Cardiac septum (tissue), 1 donor: ENCODE data around the gene ZNF335. TPM values are rescaled to one million over a fixed set of nuclear protein-coding genes. Genes with fewer than 3 reads are reported as not detected.
"Not testable (repeated sequence)": the region's sequence is repeated elsewhere in the genome, so short reads cannot be mapped to it uniquely, and the experiment has no call there.

Experiments used
- DNase-seq: peaks from one replicate; pipeline ENCODE4 v3.0.0-alpha.2; 2020; ENCODE audit warnings: low spot score
- intact Hi-C: fragments of 100-400 bp; cut with DNase I; formaldehyde crosslinking; loops from one replicate; pipeline ENCODE4 v1.14.0; 2022
- total RNA-seq: library from RNA; stranded (reverse); fragmentation: NEBNext Ultra II Directional; extraction: Animal tissue kit (Norgen Biotek cat#: 25700); gene quantifications from one replicate; pipeline ENCODE4 v1.2.1, GENCODE V29; 2021
- donor health status: DM: no; HTN: no; CAD: no.

Gene ZNF335
- total RNA-seq, 1 donor from 2014 or later: 8.5 TPM

- intact Hi-C loops: no loop called here
- DNase-seq: no peak
Observed at GRCh38 chr20:45940469-45940868, 31.5 kb downstream of the ZNF335 start.

DNA sequence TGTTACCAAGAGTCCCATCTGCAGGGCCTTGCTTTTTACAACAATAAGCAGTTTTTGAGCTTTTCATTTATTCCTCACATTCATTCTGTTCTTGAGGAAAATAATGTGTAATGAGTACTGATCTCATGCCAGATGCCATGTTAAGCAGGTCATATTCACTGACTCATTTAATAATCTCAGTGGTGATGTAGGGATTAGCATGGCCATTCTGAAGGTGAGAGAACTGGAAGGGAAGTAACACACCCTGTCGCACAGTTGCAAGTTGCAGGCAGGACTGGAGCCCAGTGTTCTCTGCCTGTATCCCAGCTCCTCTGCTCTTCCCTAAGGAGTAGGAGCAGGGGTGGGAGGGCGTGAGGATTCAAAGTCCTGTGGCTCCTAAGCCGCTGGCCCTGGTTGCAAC lies 31.9 kb downstream of the ZNF335 start:
- no peak for DNase-seq
- intact Hi-C loops: no loop called here

- intact Hi-C loops: loop anchor here (5.0 kb wide), 1 partner anchor 33 kb away; the partner anchor contains the start of gene ZNF335
- no peak for DNase-seq
Observed at GRCh38 chr20:45938727-45939438, 33.1 kb downstream of the ZNF335 start.

DNA sequence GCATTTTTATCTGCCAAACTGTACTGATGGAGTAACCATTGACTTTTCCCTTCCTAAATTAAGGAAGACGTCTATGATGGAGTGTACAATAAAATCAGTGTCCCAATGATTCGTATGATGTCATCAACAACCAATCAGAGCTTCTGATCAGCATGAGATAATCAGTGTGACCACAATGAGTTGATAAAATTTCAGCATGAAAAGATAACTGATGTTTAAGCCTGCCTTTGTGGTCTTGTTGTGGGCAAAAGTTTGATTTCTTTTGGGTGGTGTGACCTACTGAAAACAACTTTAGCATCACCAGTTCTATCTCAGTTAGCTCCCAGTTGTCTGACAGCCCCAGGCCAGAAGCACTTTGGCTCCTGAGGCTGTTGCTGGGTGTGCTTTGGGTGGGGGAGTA lies 34.2 kb downstream of the ZNF335 start:
- intact Hi-C loops: loop anchor here (5.0 kb wide), 1 partner anchor 35 kb away; the partner anchor contains the start of gene ZNF335
- DNase-seq: no peak

GRCh38 chr20:45935416-45936046 lies 36.5 kb downstream of the ZNF335 start:
- intact Hi-C loops: loop anchor here (1.0 to 5.0 kb wide), 2 partner anchors 37 to 44 kb away; partner anchors contain the start of genes CTSA, NEURL2 and ZNF335

DNA sequence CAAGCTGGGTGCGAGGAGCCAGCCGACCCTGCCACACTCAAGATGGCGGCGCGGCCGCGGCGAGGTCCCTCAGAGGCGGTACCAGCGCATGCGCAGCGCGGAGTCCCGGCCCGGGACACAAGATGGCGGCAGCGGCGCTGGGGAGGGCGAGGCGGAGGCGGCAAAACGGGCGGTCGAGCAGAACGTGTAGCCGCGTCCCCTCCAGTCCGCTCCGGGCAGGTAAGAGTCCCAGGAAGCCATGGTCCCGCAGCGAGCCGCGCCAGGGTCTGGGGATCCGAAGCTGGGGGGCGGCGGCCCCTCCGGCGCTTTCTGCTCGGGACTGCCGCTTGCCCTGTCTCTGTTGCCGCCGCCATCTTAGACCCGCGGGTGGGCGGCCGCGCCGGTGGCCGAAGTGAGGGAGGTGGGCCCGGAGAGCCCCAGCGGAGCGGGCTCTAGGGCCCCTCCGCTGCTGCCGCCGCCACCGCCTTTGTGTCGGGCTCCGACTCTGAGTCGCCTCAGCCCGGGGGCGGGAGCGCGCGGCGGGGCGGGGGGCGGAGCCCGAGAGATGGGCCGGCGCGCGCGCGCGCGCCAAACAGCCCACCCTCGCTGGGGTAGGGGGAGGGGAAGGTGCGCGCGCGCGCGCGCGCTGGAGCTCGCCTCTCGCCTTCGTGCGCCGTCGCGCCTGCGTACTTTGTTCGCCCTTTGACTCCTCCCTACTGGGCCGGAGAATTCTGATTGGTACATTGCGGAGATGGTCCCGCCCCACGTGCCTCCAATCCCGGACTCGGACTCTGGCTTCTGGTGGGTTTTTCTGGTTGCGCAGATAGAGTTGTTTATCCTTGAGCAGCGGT lies 37.2 kb downstream of the ZNF335 start, which contains the start of gene PCIF1:
PCIF1 (plus strand) TSS at position 98 of the 830 bp plus-strand sequence. CDS start 4,317 bp downstream, outside the sequence.
- intact Hi-C loops: loop anchor here (1.0 to 5.0 kb wide), 2 partner anchors 38 to 44 kb away; partner anchors contain the start of genes CTSA, NEURL2 and ZNF335
- peak; percentile 99 for DNase-seq

More at GRCh38 chr20:45935416-45936046, 36.5 kb downstream of the ZNF335 start:
- no peak for DNase-seq

DNA sequence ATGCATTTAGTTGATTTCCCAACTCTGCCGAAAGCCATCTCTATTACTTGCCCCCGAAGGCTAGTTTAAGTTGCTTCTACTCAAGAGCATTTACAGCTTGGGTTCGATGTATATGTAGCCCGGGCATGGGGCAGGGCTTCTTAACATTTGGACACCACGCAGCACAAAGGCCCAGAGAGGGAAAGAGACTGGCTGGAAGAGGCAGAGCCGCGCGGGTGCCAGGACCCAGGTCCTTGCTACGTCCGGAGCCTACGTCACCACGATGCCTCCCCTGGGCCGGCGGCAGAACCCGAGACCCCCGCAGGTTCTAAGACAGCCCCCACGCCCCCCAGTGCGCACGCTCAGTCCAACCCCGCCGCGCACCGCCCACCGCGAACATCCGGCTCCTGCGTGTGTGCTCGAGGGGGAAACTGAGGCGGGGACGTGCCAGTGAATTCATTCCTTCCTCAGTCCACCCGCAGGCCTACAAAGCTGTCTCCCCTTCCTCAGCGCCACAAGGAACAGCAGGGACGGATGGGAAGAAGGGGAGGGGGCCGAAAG lies 37.9 kb downstream of the ZNF335 start:
- intact Hi-C loops: no loop called here

GRCh38 chr20:45933266-45934045 lies 38.5 kb downstream of the ZNF335 start:
- no peak for DNase-seq
- intact Hi-C loops: no loop called here

More for the DNA sequence above, 37.9 kb downstream of the ZNF335 start:
- no peak for DNase-seq

GRCh38 chr20:45931680-45932079 lies 40.3 kb downstream of the ZNF335 start:
- intact Hi-C loops, DNase-seq: not testable (repeated sequence)

GRCh38 chr20:45927071-45927878 lies 44.7 kb downstream of the ZNF335 start:
- no peak for DNase-seq
- intact Hi-C loops: no loop called here

- DNase-seq: no peak
- intact Hi-C loops: no loop called here
Observed at GRCh38 chr20:45926731-45927070, 45.3 kb downstream of the ZNF335 start.

GRCh38 chr20:45925821-45926506 lies 46.0 kb downstream of the ZNF335 start:
- DNase-seq: no peak
- intact Hi-C loops: no loop called here

GRCh38 chr20:45924391-45925261 lies 47.4 kb downstream of the ZNF335 start:
- intact Hi-C loops: no loop called here
- no peak for DNase-seq

DNA sequence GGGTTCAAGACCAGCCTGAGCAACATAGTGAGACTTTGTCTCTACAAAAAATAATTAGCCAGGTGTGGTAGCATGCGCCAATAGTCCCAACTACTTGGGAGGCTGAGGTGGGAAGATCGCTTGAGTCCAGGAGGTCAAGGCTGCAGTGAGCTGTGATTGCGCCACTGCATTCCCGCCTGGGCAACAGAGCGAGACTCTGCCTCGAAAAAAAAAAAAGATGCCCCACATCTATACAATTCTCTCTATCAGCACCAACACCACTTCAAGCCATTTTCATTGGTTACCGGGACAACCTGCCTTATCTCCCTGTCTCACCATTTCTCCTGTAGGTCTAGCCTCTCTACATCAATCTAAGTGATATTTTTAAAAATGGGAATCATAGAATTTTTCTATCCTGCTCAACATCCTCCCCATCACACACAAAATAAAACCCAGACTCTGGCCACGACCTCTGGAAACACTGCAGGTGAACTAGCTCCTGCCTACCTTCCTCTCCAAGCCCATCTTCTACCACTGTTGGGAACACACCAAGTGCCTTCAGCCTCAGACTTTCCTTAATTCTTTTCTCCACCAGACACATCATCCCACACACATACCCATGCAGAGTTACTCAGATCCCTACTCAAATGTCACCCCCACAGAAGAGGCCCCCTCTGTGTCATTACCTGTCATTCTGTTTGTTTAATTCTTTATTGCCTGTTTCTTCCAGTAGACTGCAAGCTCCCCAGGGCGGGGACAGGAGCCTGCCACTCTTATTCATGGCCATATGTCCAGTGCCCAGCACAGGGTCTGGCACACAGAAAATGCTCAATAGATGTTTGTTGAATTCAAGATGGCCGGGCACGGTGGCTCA lies 50.4 kb downstream of the ZNF335 start:
- intact Hi-C loops: no loop called here
- DNase-seq: no peak

GRCh38 chr20:45920462-45921336 lies 51.3 kb downstream of the ZNF335 start:
- intact Hi-C loops: no loop called here

More at GRCh38 chr20:45920462-45921336, 51.3 kb downstream of the ZNF335 start:
- no peak for DNase-seq
